HepG2 (cell line): ENCODE results near the gene ELMOD3. TPM values are rescaled to one million over a fixed set of nuclear protein-coding genes. Genes with fewer than 3 reads are reported as not detected.
A peak's percentile ranks its signal among the peaks of the same experiment; 100 is the strongest.

Experiments used
- ATAC-seq: fragments of 200-7000 bp; cut with Tn5 transposase; 3 replicates; pipeline ENCODE4 v1.9.1; 2020; ENCODE audit warnings: mild to moderate bottlenecking, moderate library complexity
- BruUV-seq: library from RNA; stranded (reverse); fragments of 400-500 nt; replicated peaks from 2 replicates; lab custom pipeline; 2021; lab: Mats Ljungman, UMichigan
- CTCF ChIA-PET: fragments of 300-600 bp; formaldehyde crosslinking; extraction: SDS; loops from one replicate; lab custom pipeline; 2021; ENCODE audit warnings: low total read pairs, inconsistent platforms, low intra/inter-chr PET ratio; lab: Yijun Ruan, JAX
- POLR2A ChIA-PET: fragments of 350-600 bp; sonication (Branson Sonifier 250); formaldehyde crosslinking; loops from one replicate; lab custom pipeline; 2020; ENCODE audit warnings: antibody characterized with exemption, inconsistent platforms; lab: Yijun Ruan, JAX
- DNase-seq: peaks from one replicate; pipeline ENCODE4 v3.0.0-alpha.2; 2015; ENCODE audit warnings: low spot score
- FAIRE-seq: peaks from 3 replicates; lab custom pipeline; 2011; peaks lifted over from hg19 to GRCh38; lab: Jason Lieb, UNC
- H2AFZ ChIP-seq: one replicate; pipeline ENCODE4 v1.6.1; 2011; ENCODE audit warnings: low read length, inconsistent platforms
- H3K27ac ChIP-seq: fragments of 300-600 bp; 3 replicates; pipeline ENCODE4 v1.8.0; 2011; ENCODE audit warnings: mixed run types, mild to moderate bottlenecking, mixed read lengths, low read length, inconsistent platforms; ENCODE audit not compliant: insufficient read depth; ENCODE audit errors: extremely low read length
- H3K27me3 ChIP-seq, 2 experiments: fragments of 200-600 bp in 1 of 2; 2 replicates in 1 of 2; 3 replicates in 1 of 2; pipeline versions ENCODE4 v1.6.0 to v1.8.0; 2011; ENCODE audit warnings: low read length in 2 of 2, mild to moderate bottlenecking in 2 of 2, moderate library complexity in 2 of 2, inconsistent platforms in 1 of 2; ENCODE audit not compliant: insufficient read depth in 2 of 2, control insufficient read depth in 1 of 2
- H3K36me3 ChIP-seq, 2 experiments: fragments of 200-600 bp in 1 of 2; replicated peaks in 1 of 2; 2 replicates in 1 of 2; 3 replicates in 1 of 2; pipeline versions ENCODE4 v1.5.1 to v1.8.0; 2011; ENCODE audit warnings: low read length in 2 of 2, inconsistent platforms in 1 of 2; ENCODE audit not compliant: insufficient read depth in 2 of 2, control insufficient read depth in 1 of 2
- H3K4me1 ChIP-seq: 2 replicates; pipeline ENCODE4 v1.5.1; 2012; ENCODE audit warnings: low read length, inconsistent platforms; ENCODE audit not compliant: insufficient read depth
- H3K4me2 ChIP-seq: 2 replicates; pipeline ENCODE4 v1.6.0; 2011; ENCODE audit warnings: low read depth, low read length, inconsistent platforms
- H3K4me3 ChIP-seq, 3 experiments: fragments of 200-600 bp in 1 of 3; sonication (generic), shearing (Covaris generic) in 1 of 3; replicated peaks in 1 of 3; 2 replicates each; pipeline ENCODE4 v1.5.1; 2011 to 2016; ENCODE audit warnings: low read length in 3 of 3, inconsistent platforms in 2 of 3, low read depth in 2 of 3, mild to moderate bottlenecking in 2 of 3, control low read depth in 1 of 3, mixed read lengths in 1 of 3; ENCODE audit not compliant: insufficient read depth in 1 of 3
- H3K79me2 ChIP-seq: one replicate; pipeline ENCODE4 v1.6.1; 2011; ENCODE audit warnings: low read length, inconsistent platforms; ENCODE audit not compliant: insufficient read depth
- H3K9ac ChIP-seq: 2 replicates; pipeline ENCODE4 v1.6.0; 2011; ENCODE audit warnings: mild to moderate bottlenecking, low read depth, low read length, inconsistent platforms; ENCODE audit not compliant: insufficient read depth
- H3K9me3 ChIP-seq: 2 replicates; pipeline ENCODE4 v1.5.1; 2012; ENCODE audit warnings: mild to moderate bottlenecking, low read length
- H4K20me1 ChIP-seq: 2 replicates; pipeline ENCODE4 v1.6.0; 2011; ENCODE audit warnings: inconsistent platforms, mild to moderate bottlenecking, low read length, moderate library complexity; ENCODE audit not compliant: insufficient read depth
- MNT ChIP-seq: fragments of 450-650 bp; IDR thresholded peaks from 2 replicates; pipeline ENCODE4 v1.6.1; 2016
- PAX8 ChIP-seq: sonication (generic); formaldehyde crosslinking; IDR thresholded peaks from 2 replicates; pipeline ENCODE4 v1.8.0; 2022; ENCODE audit warnings: mild to moderate bottlenecking, missing genetic modification reagents, borderline replicate concordance
- PAXIP1 ChIP-seq: sonication (generic); formaldehyde crosslinking; conservative IDR thresholded peaks from 2 replicates; pipeline ENCODE4 v1.4.0; 2020; ENCODE audit warnings: mild to moderate bottlenecking, missing genetic modification reagents, moderate library complexity
- RNF219 ChIP-seq: sonication (generic); formaldehyde crosslinking; IDR thresholded peaks from 2 replicates; pipeline ENCODE4 v1.5.0; 2020; ENCODE audit warnings: mild to moderate bottlenecking, missing genetic modification reagents
- ZNF331 ChIP-seq: sonication (generic); formaldehyde crosslinking; IDR thresholded peaks from 2 replicates; pipeline ENCODE4 v1.4.0; 2020; ENCODE audit warnings: missing genetic modification reagents
- ZNF337 ChIP-seq: sonication (generic); formaldehyde crosslinking; IDR thresholded peaks from 2 replicates; pipeline ENCODE4 v1.5.1; 2020; ENCODE audit warnings: missing genetic modification reagents, low read depth, mild to moderate bottlenecking, borderline replicate concordance
- WGBS: methylation state at CpG from one replicate; pipeline ENCODE4 v1.1.6; 2017; ENCODE audit warnings: low lambda C conversion rate; 5-methylcytosine and 5-hydroxymethylcytosine counted together
- in situ Hi-C: cut with HindIII; loops from 2 replicates; pipeline ENCODE4 v1.10.0; 2017; ENCODE audit warnings: low pct_unique_long_range_greater_than_20kb; ENCODE audit not compliant: extremely low pct_ligation_motif_present
- intact Hi-C: fragments of 100-400 bp; cut with micrococcal nuclease; formaldehyde crosslinking; loops from one replicate; pipeline ENCODE4 v1.10.0; 2022; ENCODE audit not compliant: unreplicated experiment
- polyA plus RNA-seq, 8 experiments: library from polyadenylated mRNA; depleted of rRNA in 3 of 8; stranded (reverse) in 7 of 8; unstranded in 1 of 8; fragments of >200 nt; fragmentation: Illumina TruSeq in 4 of 8; extraction: Trizol in 4 of 8; gene quantifications; 2 replicates each; pipeline versions ENCODE4 v1.2.1 to v1.2.3, GENCODE V29; 2011 to 2016; ENCODE audit warnings: low read depth in 4 of 8, missing spikeins in 1 of 8, mixed read lengths in 1 of 8; ENCODE audit not compliant: insufficient read depth in 1 of 8
- total RNA-seq, 5 experiments: library from RNA; depleted of rRNA; stranded (reverse); fragments of >200 nt; fragmentation: Illumina TruSeq; extraction: Trizol; gene quantifications; 2 replicates each; pipeline ENCODE4 v1.2.3, GENCODE V29; 2016; ENCODE audit warnings: low read depth in 1 of 5

ELMOD3 gene
- total and polyA plus RNA-seq, 2 of the 13 experiments (the other 11 are each of a cell fraction or from before 2014, with no cell fraction given): 13.3 to 19.5 TPM

GRCh38 chr2:85390941-85391669, 36.5 kb downstream of the ELMOD3 start (continued):
- TF ChIP-seq PAXIP1 (CRISPR knock-in tag): peak; percentile 51; the same call in 1 of the 2 replicates

- peaks cover 2 to 3% of the 10 kb centered on the region in 2 experiments; a peak in 1 of 5 replicates for H3K36me3 ChIP-seq
- H3K4me3 ChIP-seq: no peak overlapping the region
- ChIA-PET POLR2A (interaction anchor here (0.6 kb wide), 1 partner anchor 20 kb away, joined by 3 read pairs; no protein-coding TSS in a partner anchor), CTCF (no interaction called here)
- FAIRE-seq (no peak), DNase-seq (no peak), ATAC-seq (no peak)
- H2AFZ ChIP-seq: no peak overlapping the region
- no peaks in the 10 kb centered on the region for H3K27me3 ChIP-seq
- TF ChIP-seq ZNF337 (CRISPR knock-in tag) (no peak), PAX8 (CRISPR knock-in tag) (no peak), RNF219 (CRISPR knock-in tag) (no peak), MNT (no peak), ZNF331 (CRISPR knock-in tag) (no peak)
- no peak overlapping the region for H3K9ac ChIP-seq
- in situ Hi-C loops: loop anchor here (5.0 kb wide), 1 partner anchor 158 kb away; no protein-coding TSS in a partner anchor
- H3K27ac ChIP-seq: no peak overlapping the region
- BruUV-seq: no TSS peak
- H3K9me3 ChIP-seq: no peaks in the 10 kb centered on the region
- WGBS: 93% methylated on average over 4 of the region's 4 CpGs
- intact Hi-C loops: no loop called here
- no peaks in the 10 kb centered on the region for H4K20me1 ChIP-seq
- H3K4me1 ChIP-seq: peaks cover 13% of the 10 kb centered on the region
- no peaks in the 10 kb centered on the region for H3K79me2 ChIP-seq
- no peak overlapping the region for H3K4me2 ChIP-seq
These were observed 39.3 kb downstream of the ELMOD3 start for GRCh38 chr2:85393836-85394235.
